HG03571 (cell line): Measurements from ENCODE around the gene MAP3K8.
"Not testable (repeated sequence)": the region's sequence is repeated elsewhere in the genome, so short reads cannot be mapped to it uniquely, and the experiment has no call there.

Source experiments
- ATAC-seq: cut with Tn5 transposase; IDR thresholded peaks from one replicate; pipeline ENCODE4 v1.9.1; 2021; ENCODE audit not compliant: unreplicated experiment

Gene MAP3K8

GRCh38 chr10:30445711-30446110, 11.7 kb downstream of the MAP3K8 start:
- ATAC-seq, result no peak

- ATAC-seq, result no peak
These were observed 13.3 kb downstream of the MAP3K8 start for GRCh38 chr10:30447125-30447799.

- no peak for ATAC-seq
These were observed 14.1 kb downstream of the MAP3K8 start for GRCh38 chr10:30448092-30448491.

- no peak for ATAC-seq
These were observed 20.0 kb downstream of the MAP3K8 start for GRCh38 chr10:30453764-30454527.

GRCh38 chr10:30454744-30455510, 20.9 kb downstream of the MAP3K8 start:
- ATAC-seq, result no peak

- peak; percentile 58 for ATAC-seq
These were observed 21.8 kb downstream of the MAP3K8 start for GRCh38 chr10:30455816-30456215.

GRCh38 chr10:30456266-30456665, 22.3 kb downstream of the MAP3K8 start:
- peak; percentile 80 for ATAC-seq

GRCh38 chr10:30459283-30459682, 25.3 kb downstream of the MAP3K8 start:
- no peak for ATAC-seq

GRCh38 chr10:30460121-30460520, 26.1 kb downstream of the MAP3K8 start:
- no peak for ATAC-seq

- no peak for ATAC-seq
These were observed 28.5 kb downstream of the MAP3K8 start for GRCh38 chr10:30462513-30462912.

- ATAC-seq, result no peak
These were observed 30.0 kb downstream of the MAP3K8 start for GRCh38 chr10:30463944-30464451.

GRCh38 chr10:30464675-30465074, 30.7 kb downstream of the MAP3K8 start:
- ATAC-seq, result no peak

GRCh38 chr10:30466445-30466844, 32.5 kb downstream of the MAP3K8 start:
- ATAC-seq, result no peak

- no peak for ATAC-seq
These were observed 33.8 kb downstream of the MAP3K8 start for GRCh38 chr10:30467651-30468338.

GRCh38 chr10:30472414-30473155, 38.6 kb downstream of the MAP3K8 start:
- no peak for ATAC-seq

GRCh38 chr10:30475515-30475914, 41.5 kb downstream of the MAP3K8 start:
- not testable (repeated sequence) for ATAC-seq

- no peak for ATAC-seq
These were observed 42.6 kb downstream of the MAP3K8 start for GRCh38 chr10:30476511-30477155.

GRCh38 chr10:30479513-30479912, 45.5 kb downstream of the MAP3K8 start:
- ATAC-seq, result not testable (repeated sequence)

- ATAC-seq, result no peak
These were observed 47.6 kb downstream of the MAP3K8 start for GRCh38 chr10:30481603-30482002.

- ATAC-seq, result no peak
These were observed 54.3 kb downstream of the MAP3K8 start for GRCh38 chr10:30488316-30488715.
